DND-41 (cell line): ENCODE measurements around the gene LRP5.

Source experiments
- ATAC-seq: fragments of 200-7000 bp; cut with Tn5 transposase; 3 replicates; pipeline ENCODE4 v1.9.1; 2021; ENCODE audit warnings: low read depth; ENCODE audit not compliant: insufficient read depth
- DNase-seq: peaks from one replicate; pipeline ENCODE4 v3.0.0-alpha.2; 2020
- H2AFZ ChIP-seq: 2 replicates; pipeline ENCODE4 v1.6.0; 2012; ENCODE audit warnings: low read depth, low read length
- H3K27ac ChIP-seq: 2 replicates; pipeline ENCODE4 v1.5.1; 2012; ENCODE audit warnings: low read length, inconsistent platforms
- H3K27me3 ChIP-seq: fragments of 200-600 bp; sonication (generic); 2 replicates; pipeline ENCODE4 v1.6.0; 2012; ENCODE audit warnings: low read length, mild to moderate bottlenecking, inconsistent platforms; ENCODE audit not compliant: insufficient read depth, poor library complexity
- H3K36me3 ChIP-seq: 2 replicates; pipeline ENCODE4 v1.5.1; 2012; ENCODE audit warnings: low read length, inconsistent platforms; ENCODE audit not compliant: insufficient read depth
- H3K4me1 ChIP-seq: 2 replicates; pipeline ENCODE4 v1.5.1; 2012; ENCODE audit warnings: mild to moderate bottlenecking, low read length; ENCODE audit not compliant: insufficient read depth
- H3K4me2 ChIP-seq: 2 replicates; pipeline ENCODE4 v1.6.0; 2012; ENCODE audit warnings: mild to moderate bottlenecking, moderate library complexity, low read length, inconsistent platforms; ENCODE audit not compliant: insufficient read depth
- H3K4me3 ChIP-seq, 2 experiments: fragments of 200-600 bp in 1 of 2; shearing (Covaris generic) in 1 of 2; 2 replicates each; pipeline ENCODE4 v1.5.1; 2012 to 2016; ENCODE audit warnings: inconsistent platforms in 2 of 2, low read length in 2 of 2, mild to moderate bottlenecking in 2 of 2, low read depth in 1 of 2, moderate library complexity in 1 of 2
- H3K79me2 ChIP-seq: 2 replicates; pipeline ENCODE4 v1.6.0; 2012; ENCODE audit warnings: low read length, inconsistent platforms; ENCODE audit not compliant: insufficient read depth
- H3K9ac ChIP-seq: 2 replicates; pipeline ENCODE4 v1.6.0; 2012; ENCODE audit warnings: low read depth, mild to moderate bottlenecking, inconsistent platforms, low read length, moderate library complexity
- H3K9me3 ChIP-seq: 2 replicates; pipeline ENCODE4 v1.5.1; 2012; ENCODE audit warnings: low read length, moderate library complexity, mild to moderate bottlenecking, inconsistent platforms; ENCODE audit not compliant: insufficient read depth, severe bottlenecking
- H4K20me1 ChIP-seq: 2 replicates; pipeline ENCODE4 v1.6.0; 2012; ENCODE audit warnings: low read length; ENCODE audit not compliant: insufficient read depth
- CTCF ChIP-seq: IDR thresholded peaks from 2 replicates; pipeline ENCODE4 v1.5.1; 2012; ENCODE audit warnings: borderline replicate concordance, low read length, moderate library complexity, mild to moderate bottlenecking; ENCODE audit not compliant: poor library complexity, severe bottlenecking; ENCODE audit errors: extremely low read depth
- EZH2 ChIP-seq: IDR thresholded peaks from 3 replicates; pipeline ENCODE4 v1.6.1; 2012; ENCODE audit warnings: borderline replicate concordance, low read depth, mild to moderate bottlenecking, moderate library complexity, low read length, inconsistent platforms; ENCODE audit not compliant: severe bottlenecking

The LRP5 gene

GRCh38 chr11:68267881-68268240, 44.5 kb upstream of the LRP5 start:
- Histone ChIP-seq H3K36me3 (peaks cover 31% of the 10 kb centered on the region), H3K9ac (no peak overlapping the region), H3K27me3 (no peaks in the 10 kb centered on the region), H3K4me1 (peaks cover 28% of the 10 kb centered on the region), H3K4me2 (no peak overlapping the region), H4K20me1 (peaks cover 4% of the 10 kb centered on the region), H2AFZ (no peak overlapping the region), H3K27ac (no peak overlapping the region), H3K79me2 (peaks cover 9% of the 10 kb centered on the region), H3K4me3 (no peak overlapping the region), H3K9me3 (no peaks in the 10 kb centered on the region)
- no peak for DNase-seq
- TF ChIP-seq CTCF, result no peak
- no peak for ATAC-seq

- H3K27me3 ChIP-seq, result no peaks in the 10 kb centered on the region
- peaks cover 32% of the 10 kb centered on the region for H3K4me1 ChIP-seq
- no peak overlapping the region for H3K27ac ChIP-seq
- DNase-seq, result no peak
- H3K4me3 ChIP-seq, result no peak overlapping the region
- H3K4me2 ChIP-seq, result peak overlapping the region; percentile 5; the same call in 1 of the 2 replicates
- peaks cover 4% of the 10 kb centered on the region for H4K20me1 ChIP-seq
- no peak overlapping the region for H3K9ac ChIP-seq
- no peaks in the 10 kb centered on the region for H3K9me3 ChIP-seq
- H2AFZ ChIP-seq, result no peak overlapping the region
- peaks cover 22% of the 10 kb centered on the region for H3K36me3 ChIP-seq
- no peak for ATAC-seq
- TF ChIP-seq EZH2 (no peak), CTCF (no peak)
- peaks cover 9% of the 10 kb centered on the region for H3K79me2 ChIP-seq
These were observed 42.8 kb upstream of the LRP5 start for GRCh38 chr11:68269414-68270081.

- 0 out of 2 replicates have a peak overlapping the region, but pooled peaks have one; percentile 49 for H2AFZ ChIP-seq
- H3K79me2 ChIP-seq, result peaks cover 9% of the 10 kb centered on the region
- no peaks in the 10 kb centered on the region for H3K9me3 ChIP-seq
- ATAC-seq (no peak), DNase-seq (no peak)
- H3K36me3 ChIP-seq, result peaks cover 18% of the 10 kb centered on the region
- H3K4me1 ChIP-seq, result peaks cover 32% of the 10 kb centered on the region
- H4K20me1 ChIP-seq, result peaks cover 4% of the 10 kb centered on the region
- H3K27me3 ChIP-seq, result no peaks in the 10 kb centered on the region
- H3K4me2 ChIP-seq, result peak overlapping the region; percentile 95
- peak overlapping the region; percentile 95 for H3K9ac ChIP-seq
- TF ChIP-seq CTCF (no peak), EZH2 (no peak)
- peak overlapping the region; percentile 44; the same call in 1 of the 2 replicates for H3K27ac ChIP-seq
- peak overlapping the region; percentile 76 to 98; a peak in 3 of 4 replicates for H3K4me3 ChIP-seq
These were observed 42.0 kb upstream of the LRP5 start for GRCh38 chr11:68270196-68271022.
